H1 (cell line): ENCODE results near the gene UROS. TPM values are rescaled to one million over a fixed set of nuclear protein-coding genes. Genes with fewer than 3 reads are reported as not detected.

ENCODE experiments used
- EP300 ChIP-seq, 2 experiments: IDR thresholded peaks; 1 replicate in 1 of 2; 2 replicates in 1 of 2; pipeline ENCODE4 v1.6.1; 2011 to 2012; ENCODE audit warnings: low read depth in 2 of 2, low read length in 2 of 2, mild to moderate bottlenecking in 2 of 2, borderline replicate concordance in 1 of 2, inconsistent platforms in 1 of 2, moderate library complexity in 1 of 2
- RBBP5 ChIP-seq: IDR thresholded peaks from 2 replicates; pipeline ENCODE4 v1.7.1; 2012; ENCODE audit warnings: low read depth, mild to moderate bottlenecking, inconsistent platforms, low read length, moderate library complexity, borderline replicate concordance
- polyA plus RNA-seq, 7 experiments: library from polyadenylated mRNA; depleted of rRNA in 3 of 7; stranded (reverse) in 5 of 7; unstranded in 2 of 7; fragments of >200 nt in 5 of 7; fragments of 200-250 nt in 2 of 7; gene quantifications; 1 replicate in 5 of 7; 2 replicates in 1 of 7; 4 replicates in 1 of 7; pipeline versions ENCODE4 v1.2.1 to v1.2.3, GENCODE V29; 2011 to 2013; ENCODE audit warnings: missing spikeins in 2 of 7, mixed read lengths in 2 of 7
- total RNA-seq: library from RNA; stranded (reverse); fragmentation: NEBNext Ultra II Directional; extraction: Animal tissue kit (Norgen Biotek cat#: 25700); gene quantifications from 2 replicates; pipeline ENCODE4 v1.2.1, GENCODE V29; 2021
- TF ChIP-seq, protein P1 (sequence below): fragments of 300-600 bp; sonication (generic); IDR thresholded peaks from 2 replicates; pipeline ENCODE4 v1.7.1; 2012; ENCODE audit warnings: low read length, moderate library complexity, mild to moderate bottlenecking, inconsistent platforms; ENCODE audit not compliant: insufficient replicate concordance
- TF ChIP-seq, protein P2 (sequence below): IDR thresholded peaks from 2 replicates; pipeline ENCODE4 v1.6.1; 2012; ENCODE audit warnings: low read length, inconsistent platforms

UROS gene
- total and polyA plus RNA-seq, 2 of the 8 experiments (the other 6 are each of a cell fraction or from before 2014, with no cell fraction given), result 45.6 to 58.0 TPM

- TF ChIP-seq, protein P1, sequence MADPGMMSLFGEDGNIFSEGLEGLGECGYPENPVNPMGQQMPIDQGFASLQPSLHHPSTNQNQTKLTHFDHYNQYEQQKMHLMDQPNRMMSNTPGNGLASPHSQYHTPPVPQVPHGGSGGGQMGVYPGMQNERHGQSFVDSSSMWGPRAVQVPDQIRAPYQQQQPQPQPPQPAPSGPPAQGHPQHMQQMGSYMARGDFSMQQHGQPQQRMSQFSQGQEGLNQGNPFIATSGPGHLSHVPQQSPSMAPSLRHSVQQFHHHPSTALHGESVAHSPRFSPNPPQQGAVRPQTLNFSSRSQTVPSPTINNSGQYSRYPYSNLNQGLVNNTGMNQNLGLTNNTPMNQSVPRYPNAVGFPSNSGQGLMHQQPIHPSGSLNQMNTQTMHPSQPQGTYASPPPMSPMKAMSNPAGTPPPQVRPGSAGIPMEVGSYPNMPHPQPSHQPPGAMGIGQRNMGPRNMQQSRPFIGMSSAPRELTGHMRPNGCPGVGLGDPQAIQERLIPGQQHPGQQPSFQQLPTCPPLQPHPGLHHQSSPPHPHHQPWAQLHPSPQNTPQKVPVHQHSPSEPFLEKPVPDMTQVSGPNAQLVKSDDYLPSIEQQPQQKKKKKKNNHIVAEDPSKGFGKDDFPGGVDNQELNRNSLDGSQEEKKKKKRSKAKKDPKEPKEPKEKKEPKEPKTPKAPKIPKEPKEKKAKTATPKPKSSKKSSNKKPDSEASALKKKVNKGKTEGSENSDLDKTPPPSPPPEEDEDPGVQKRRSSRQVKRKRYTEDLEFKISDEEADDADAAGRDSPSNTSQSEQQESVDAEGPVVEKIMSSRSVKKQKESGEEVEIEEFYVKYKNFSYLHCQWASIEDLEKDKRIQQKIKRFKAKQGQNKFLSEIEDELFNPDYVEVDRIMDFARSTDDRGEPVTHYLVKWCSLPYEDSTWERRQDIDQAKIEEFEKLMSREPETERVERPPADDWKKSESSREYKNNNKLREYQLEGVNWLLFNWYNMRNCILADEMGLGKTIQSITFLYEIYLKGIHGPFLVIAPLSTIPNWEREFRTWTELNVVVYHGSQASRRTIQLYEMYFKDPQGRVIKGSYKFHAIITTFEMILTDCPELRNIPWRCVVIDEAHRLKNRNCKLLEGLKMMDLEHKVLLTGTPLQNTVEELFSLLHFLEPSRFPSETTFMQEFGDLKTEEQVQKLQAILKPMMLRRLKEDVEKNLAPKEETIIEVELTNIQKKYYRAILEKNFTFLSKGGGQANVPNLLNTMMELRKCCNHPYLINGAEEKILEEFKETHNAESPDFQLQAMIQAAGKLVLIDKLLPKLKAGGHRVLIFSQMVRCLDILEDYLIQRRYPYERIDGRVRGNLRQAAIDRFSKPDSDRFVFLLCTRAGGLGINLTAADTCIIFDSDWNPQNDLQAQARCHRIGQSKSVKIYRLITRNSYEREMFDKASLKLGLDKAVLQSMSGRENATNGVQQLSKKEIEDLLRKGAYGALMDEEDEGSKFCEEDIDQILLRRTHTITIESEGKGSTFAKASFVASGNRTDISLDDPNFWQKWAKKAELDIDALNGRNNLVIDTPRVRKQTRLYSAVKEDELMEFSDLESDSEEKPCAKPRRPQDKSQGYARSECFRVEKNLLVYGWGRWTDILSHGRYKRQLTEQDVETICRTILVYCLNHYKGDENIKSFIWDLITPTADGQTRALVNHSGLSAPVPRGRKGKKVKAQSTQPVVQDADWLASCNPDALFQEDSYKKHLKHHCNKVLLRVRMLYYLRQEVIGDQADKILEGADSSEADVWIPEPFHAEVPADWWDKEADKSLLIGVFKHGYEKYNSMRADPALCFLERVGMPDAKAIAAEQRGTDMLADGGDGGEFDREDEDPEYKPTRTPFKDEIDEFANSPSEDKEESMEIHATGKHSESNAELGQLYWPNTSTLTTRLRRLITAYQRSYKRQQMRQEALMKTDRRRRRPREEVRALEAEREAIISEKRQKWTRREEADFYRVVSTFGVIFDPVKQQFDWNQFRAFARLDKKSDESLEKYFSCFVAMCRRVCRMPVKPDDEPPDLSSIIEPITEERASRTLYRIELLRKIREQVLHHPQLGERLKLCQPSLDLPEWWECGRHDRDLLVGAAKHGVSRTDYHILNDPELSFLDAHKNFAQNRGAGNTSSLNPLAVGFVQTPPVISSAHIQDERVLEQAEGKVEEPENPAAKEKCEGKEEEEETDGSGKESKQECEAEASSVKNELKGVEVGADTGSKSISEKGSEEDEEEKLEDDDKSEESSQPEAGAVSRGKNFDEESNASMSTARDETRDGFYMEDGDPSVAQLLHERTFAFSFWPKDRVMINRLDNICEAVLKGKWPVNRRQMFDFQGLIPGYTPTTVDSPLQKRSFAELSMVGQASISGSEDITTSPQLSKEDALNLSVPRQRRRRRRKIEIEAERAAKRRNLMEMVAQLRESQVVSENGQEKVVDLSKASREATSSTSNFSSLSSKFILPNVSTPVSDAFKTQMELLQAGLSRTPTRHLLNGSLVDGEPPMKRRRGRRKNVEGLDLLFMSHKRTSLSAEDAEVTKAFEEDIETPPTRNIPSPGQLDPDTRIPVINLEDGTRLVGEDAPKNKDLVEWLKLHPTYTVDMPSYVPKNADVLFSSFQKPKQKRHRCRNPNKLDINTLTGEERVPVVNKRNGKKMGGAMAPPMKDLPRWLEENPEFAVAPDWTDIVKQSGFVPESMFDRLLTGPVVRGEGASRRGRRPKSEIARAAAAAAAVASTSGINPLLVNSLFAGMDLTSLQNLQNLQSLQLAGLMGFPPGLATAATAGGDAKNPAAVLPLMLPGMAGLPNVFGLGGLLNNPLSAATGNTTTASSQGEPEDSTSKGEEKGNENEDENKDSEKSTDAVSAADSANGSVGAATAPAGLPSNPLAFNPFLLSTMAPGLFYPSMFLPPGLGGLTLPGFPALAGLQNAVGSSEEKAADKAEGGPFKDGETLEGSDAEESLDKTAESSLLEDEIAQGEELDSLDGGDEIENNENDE, result no peak
- TF ChIP-seq, protein P2, sequence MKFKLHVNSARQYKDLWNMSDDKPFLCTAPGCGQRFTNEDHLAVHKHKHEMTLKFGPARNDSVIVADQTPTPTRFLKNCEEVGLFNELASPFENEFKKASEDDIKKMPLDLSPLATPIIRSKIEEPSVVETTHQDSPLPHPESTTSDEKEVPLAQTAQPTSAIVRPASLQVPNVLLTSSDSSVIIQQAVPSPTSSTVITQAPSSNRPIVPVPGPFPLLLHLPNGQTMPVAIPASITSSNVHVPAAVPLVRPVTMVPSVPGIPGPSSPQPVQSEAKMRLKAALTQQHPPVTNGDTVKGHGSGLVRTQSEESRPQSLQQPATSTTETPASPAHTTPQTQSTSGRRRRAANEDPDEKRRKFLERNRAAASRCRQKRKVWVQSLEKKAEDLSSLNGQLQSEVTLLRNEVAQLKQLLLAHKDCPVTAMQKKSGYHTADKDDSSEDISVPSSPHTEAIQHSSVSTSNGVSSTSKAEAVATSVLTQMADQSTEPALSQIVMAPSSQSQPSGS, result no peak
- TF ChIP-seq EP300 (IDR thresholded peaks at IDR 0.05; ENCODE audit: borderline replicate concordance in 1 of 2, low read depth in 2 of 2, low read length in 2 of 2) (no peak), RBBP5 (no peak)
These were observed 43.4 kb downstream of the UROS start (continued) for GRCh38 chr10:125779403-125780327.
